Kidney capillary endothelial cell (primary cell): ENCODE results near the gene SLC6A18.

Experiments
- DNase-seq: peaks from one replicate; pipeline ENCODE4 v3.0.0-alpha.2; 2018; ENCODE audit warnings: low spot score

Gene SLC6A18

DNA sequence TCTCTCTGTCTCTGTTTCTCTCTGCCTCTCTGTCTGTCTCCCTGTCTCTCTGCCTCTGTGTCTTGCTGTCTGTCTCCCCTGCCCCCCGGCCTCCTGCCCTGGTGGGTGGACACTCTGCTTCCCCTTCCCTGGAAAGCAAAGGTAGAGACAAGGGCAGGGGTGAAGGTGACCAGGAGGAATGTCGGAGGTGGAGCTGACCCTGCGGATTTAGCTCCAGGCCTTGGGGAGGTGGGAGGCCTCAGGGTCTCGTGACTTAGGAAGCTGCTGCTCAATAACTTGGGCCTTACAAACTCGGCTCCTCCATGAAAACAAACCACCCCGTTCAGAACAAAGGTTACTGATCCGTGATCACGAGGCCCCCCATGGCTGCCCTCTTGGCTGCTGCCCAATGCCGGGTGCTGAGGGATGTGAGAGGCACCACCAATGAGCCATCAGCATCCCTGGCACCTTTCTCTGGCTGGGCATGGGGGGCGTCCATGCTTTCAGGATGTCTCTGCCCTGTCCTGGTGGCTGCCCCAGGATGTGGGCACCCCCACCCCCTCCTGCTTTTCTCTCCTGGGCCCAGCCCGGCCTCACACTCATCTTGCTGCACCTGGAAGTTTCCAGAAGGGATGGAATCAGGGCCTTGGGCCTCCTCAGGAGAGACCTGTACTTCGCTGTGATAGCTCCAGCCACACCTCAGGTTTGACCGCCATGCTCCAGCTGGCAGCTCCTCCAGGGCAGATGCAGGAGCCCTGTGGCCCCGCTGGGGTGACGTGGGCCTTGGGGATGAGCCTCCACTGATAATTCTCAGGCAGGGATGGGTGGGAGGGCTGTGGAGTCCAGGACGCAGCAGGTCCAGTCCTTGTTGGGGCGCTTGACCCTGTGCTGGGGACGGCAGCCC lies 38.6 kb upstream of the SLC6A18 start:
- no peak for DNase-seq

- no peak for DNase-seq
These were observed 37.8 kb upstream of the SLC6A18 start for GRCh38 chr5:1187234-1187949.

DNA sequence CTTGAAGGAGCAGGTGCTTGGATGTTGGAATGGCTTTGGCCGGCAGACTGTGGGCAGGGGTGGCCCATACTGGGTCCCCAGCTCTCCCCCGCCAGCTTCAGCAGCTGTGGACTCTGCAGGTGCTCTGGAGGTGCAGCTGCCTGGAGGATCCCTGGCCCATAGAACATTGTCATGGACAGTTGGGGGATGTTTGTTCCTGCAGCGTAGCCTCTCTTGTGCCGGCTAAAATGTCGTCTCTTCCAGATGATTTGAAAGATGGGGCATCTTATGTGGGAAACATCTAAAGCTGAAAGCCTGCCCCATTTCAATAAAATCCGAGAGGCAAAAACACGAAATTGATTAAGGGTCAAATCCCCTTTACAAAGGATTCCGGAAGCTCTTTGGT lies 37.2 kb upstream of the SLC6A18 start:
- DNase-seq = no peak

- no peak for DNase-seq
These were observed 36.7 kb upstream of the SLC6A18 start for GRCh38 chr5:1188464-1188863.

DNA sequence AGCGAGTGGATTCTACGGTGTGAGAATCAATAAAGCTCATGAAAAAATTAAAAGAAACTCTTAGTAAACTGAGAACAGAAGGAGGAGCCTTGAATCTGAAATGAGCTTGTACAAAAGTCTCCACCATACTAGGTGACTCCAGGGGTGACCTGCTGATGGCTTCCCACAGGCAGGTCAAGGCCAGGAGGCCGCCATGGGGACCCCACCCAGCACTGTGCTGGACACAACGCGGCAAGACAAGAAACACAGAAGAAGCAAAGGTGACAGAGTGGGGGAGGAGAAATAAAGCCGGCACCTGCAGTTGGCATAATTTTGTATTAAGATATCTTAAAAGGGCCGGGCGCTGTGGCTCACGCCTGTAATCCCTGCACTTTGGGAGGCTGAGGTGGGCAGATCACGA lies 35.9 kb upstream of the SLC6A18 start:
- DNase-seq = no peak

- DNase-seq = no peak
These were observed 34.9 kb upstream of the SLC6A18 start for GRCh38 chr5:1190278-1190677.

GRCh38 chr5:1190837-1191239 lies 34.3 kb upstream of the SLC6A18 start:
- DNase-seq = no peak

DNA sequence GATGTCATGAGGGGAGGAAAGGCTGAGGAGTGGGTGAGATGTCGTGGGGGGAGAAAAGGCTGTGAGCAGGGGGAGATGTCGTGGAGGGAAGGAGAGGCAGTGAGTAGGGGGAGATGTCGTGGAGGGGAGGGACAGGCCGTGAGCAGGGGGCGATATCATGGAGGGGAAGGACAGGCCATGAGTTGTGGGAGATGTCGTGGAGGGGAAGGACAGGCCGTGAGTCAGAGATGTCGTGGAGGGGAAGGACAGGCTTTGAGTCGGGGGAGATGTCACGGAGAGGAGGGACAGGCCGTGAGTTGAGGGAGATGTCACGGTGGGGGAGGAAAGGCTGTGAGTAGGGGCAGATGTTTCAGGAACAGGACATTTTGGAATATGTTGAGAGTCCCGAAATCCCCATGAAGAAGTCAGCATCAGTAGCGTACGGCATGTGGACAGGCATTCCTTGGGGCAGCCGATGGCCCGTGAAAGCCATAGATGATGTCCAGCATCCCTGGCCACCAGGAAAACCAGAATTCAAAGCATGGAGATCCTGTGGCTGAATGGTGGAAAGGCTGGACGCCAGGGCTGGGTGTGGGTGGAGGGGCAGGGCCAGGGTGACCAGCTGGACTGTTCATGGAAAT lies 32.1 kb upstream of the SLC6A18 start:
- no peak for DNase-seq

GRCh38 chr5:1193591-1193985 lies 31.6 kb upstream of the SLC6A18 start:
- no peak for DNase-seq

GRCh38 chr5:1194378-1194777 lies 30.8 kb upstream of the SLC6A18 start:
- DNase-seq = no peak

GRCh38 chr5:1195439-1195838 lies 29.7 kb upstream of the SLC6A18 start:
- no peak for DNase-seq

- no peak for DNase-seq
These were observed 29.3 kb upstream of the SLC6A18 start for GRCh38 chr5:1195916-1196315.

DNA sequence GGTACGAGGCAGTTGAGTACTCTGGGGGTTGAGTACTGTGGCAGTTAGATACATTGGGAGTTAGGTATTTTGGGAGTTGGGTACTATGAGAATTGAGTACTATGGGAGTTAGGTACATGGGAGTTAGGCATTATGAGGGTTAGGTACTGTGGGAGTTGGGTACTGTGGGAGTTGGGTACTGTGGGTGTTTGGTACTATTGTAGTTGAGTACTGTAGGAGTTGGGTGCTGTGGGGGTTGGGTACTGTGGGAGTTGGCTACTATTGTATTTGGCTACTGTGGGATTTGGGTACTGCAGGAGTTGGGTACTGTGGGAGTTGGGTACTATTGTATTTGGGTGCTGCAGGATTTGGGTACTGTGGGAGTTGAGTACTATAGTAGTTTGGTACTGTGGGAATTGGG lies 28.6 kb upstream of the SLC6A18 start:
- DNase-seq = no peak

DNA sequence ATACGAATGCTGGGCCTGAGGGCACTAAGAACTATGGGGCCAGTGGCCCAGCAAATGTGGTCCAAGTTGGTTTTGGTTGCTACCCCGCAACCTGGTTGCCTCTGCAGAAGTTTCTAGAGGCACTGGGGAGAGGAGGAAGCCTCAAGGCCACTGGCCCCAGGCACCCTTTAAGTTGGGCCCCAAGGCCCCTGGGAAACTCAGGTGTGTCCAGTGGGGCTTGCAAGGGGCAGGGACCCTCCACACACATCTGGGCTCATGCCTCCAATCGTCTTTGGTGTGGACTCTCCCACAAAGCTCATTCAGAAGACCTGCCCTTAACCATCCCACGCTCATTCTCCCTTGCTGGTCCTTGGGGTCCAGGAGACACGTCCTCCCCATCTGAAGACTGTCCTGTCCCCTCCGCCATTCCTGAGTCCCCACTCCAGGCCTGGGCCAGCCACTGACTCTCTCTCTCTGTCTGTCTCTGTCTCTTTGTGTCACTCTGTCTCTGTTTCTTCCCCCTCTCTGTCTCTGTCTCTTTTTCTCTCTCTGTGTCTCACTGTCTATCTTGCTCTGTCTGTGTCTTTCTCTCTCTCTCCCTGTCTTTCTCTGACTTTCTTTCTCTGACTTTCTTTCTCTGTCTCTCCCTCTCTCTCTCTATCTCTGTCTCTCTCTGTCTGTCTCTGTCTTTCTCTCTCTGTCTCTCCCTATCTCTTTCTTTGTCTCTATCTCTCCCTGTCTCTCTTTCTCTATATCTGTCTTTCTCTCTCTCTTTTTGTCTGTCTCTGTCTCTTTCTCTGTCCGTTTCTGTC lies 27.1 kb upstream of the SLC6A18 start:
- no peak for DNase-seq

DNA sequence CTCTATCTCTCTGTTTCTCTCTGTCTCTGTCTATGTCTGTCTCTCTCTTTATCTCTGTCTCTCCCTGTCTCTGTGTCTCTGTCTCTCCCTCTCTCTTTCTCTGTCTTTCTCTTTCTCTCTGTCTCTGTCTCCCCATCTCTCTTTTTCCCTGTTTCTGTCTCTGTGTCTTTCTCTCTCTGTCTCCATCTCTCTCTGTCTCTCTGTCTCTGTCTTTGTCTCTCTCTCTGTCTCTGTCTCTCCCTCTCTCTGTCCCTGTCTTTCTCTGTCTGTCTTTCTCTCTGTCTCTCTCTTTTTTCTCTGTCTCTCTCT lies 25.9 kb upstream of the SLC6A18 start:
- DNase-seq = no peak

GRCh38 chr5:1199649-1200494 lies 25.3 kb upstream of the SLC6A18 start:
- no peak for DNase-seq

DNA sequence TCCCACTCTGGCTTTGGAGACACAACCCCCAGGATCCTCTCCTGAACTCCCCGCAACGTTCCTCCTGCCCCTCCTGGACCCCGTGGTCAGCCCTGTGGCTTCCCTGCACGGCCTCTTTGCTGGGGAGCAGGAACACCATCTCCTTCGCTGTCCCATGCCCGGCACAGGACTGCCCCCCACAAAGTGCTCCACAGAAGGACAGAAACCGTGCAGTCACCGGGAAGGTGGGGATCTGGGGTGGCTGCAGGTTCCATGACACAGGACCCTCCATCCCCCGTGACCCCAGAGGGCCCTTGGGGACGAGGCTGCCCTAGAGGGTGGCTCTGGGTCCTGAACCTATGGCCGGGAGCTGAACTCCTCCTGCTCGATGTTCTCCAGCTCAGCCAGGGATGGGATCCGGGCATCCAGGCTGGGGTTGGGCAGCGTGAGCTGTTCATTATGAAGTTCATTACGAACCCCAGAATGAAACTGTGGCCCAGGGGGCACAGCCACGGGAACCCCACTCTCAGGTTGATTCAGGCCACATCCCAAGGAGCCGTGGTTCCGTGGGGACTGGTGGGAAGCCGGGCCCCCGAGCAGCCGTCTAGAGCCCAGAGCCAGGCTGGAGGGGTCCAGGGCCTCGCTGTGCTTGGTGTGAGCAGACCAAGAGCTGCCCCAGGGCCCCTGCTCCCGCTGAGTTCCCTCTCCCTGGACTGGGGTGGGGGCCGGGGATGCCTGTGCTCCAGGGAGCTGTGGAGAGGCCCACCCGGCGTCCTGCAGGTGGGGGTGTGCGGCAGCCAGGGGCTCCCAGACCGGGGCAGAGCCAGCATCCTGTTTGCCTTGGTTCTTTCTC lies 24.5 kb upstream of the SLC6A18 start:
- no peak for DNase-seq

DNA sequence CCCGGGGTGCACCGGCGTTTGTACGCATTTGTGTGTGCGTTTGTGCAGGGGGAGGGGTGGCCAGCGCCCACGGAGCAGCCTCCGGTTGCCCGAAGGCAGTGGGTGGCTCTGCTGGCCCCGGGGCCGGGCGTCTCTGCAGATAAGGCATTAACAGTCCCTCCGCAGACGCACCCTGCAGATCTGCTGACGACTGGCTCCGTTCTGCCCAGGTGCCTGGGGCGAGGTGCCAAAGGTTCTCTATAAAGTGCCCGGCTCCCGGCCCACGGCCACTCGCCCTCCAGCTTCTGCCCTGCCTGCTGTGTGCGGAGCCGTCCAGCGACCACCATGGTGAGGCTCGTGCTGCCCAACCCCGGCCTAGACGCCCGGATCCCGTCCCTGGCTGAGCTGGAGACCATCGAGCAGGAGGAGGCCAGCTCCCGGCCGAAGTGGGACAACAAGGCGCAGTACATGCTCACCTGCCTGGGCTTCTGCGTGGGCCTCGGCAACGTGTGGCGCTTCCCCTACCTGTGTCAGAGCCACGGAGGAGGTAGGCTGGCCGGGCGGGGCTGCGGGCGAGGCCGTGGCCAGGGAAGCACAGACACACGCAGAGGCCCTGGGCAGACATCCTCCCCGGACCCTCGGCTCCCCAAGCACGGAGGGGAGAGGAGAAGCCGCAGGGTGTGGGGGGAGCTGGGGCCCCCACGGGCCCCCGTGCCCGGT lies 23.7 kb upstream of the SLC6A18 start, which contains the start of gene SLC6A19:
Gene SLC6A19, plus strand, starts transcription at position 269 of the 699 bp plus-strand sequence. Its CDS starts 56 bp downstream, at position 325.
- DNase-seq = no peak

DNA sequence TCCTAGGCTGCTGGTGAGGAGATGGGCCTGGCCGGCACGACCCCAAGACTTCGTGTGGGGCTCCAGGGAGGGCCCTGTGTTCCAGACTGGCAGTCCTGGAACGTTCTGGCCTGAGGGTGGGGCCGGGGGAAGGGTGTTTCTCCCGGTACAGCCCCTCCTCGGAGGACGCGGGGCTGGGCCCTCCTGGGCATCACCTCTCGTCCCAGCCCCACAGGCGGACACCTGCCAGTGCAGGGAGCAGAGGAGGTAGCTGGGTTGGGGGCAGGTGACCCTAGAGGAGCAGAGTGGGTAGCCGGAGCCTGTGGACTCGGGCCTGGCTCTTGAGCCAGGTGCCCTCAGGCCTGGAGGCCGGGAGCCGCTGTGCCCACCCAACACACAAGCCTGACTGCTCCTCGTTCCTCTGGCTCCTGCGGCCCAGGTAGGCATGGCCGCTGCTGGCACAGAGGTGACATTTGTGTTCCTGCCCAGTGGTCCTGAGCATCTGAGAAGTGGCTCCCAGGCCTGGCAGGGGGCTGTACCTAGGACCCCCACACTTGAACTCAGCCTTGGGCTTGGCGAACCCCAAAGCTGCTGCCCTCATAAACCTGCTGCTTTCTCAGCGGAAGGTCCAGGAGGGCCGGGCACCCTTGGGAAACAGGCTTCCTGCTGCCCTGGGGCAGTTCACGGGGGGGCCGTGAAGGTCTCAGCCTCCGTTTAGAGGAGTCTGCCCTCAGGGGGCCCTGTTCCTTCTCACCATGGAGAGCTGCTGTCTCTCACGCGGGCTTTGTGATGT lies 23.0 kb upstream of the SLC6A18 start:
- DNase-seq = no peak
